Tibial nerve (tissue), 3 donors: ENCODE results near the gene FAM114A1.

ENCODE experiments used
- CTCF ChIP-seq, 5 experiments: fragments of 200-600 bp in 3 of 5; fragments of 450-650 bp in 2 of 5; sonication (generic) in 3 of 5; IDR thresholded peaks; one replicate each; pipeline ENCODE4 v1.5.1; 2016 to 2019; ENCODE audit warnings: antibody characterized with exemption in 5 of 5, mild to moderate bottlenecking in 3 of 5, moderate library complexity in 2 of 5
- POLR2A ChIP-seq, 2 donors: fragments of 450-650 bp; IDR thresholded peaks; one replicate each; pipeline ENCODE4 v1.6.1; 2017; ENCODE audit warnings: antibody characterized with exemption in 2 of 2, mild to moderate bottlenecking in 2 of 2, moderate library complexity in 2 of 2

- TF ChIP-seq CTCF (IDR thresholded peaks at IDR 0.05), result no peak
- TF ChIP-seq POLR2A (IDR thresholded peaks at IDR 0.05), result no peak
Observed at GRCh38 chr4:38831653-38832052, 36.0 kb upstream of the FAM114A1 start.
